GM12891 (cell line): ENCODE results near the gene ETNK2.

ENCODE experiments used
- POLR2A ChIP-seq: IDR thresholded peaks from 2 replicates; pipeline ENCODE4 v1.6.1; 2011; ENCODE audit warnings: low read depth, low read length, control low read depth
- TAF1 ChIP-seq: IDR thresholded peaks from 2 replicates; pipeline ENCODE4 v1.6.1; 2011; ENCODE audit warnings: low read depth, low read length, control low read depth

DNA sequence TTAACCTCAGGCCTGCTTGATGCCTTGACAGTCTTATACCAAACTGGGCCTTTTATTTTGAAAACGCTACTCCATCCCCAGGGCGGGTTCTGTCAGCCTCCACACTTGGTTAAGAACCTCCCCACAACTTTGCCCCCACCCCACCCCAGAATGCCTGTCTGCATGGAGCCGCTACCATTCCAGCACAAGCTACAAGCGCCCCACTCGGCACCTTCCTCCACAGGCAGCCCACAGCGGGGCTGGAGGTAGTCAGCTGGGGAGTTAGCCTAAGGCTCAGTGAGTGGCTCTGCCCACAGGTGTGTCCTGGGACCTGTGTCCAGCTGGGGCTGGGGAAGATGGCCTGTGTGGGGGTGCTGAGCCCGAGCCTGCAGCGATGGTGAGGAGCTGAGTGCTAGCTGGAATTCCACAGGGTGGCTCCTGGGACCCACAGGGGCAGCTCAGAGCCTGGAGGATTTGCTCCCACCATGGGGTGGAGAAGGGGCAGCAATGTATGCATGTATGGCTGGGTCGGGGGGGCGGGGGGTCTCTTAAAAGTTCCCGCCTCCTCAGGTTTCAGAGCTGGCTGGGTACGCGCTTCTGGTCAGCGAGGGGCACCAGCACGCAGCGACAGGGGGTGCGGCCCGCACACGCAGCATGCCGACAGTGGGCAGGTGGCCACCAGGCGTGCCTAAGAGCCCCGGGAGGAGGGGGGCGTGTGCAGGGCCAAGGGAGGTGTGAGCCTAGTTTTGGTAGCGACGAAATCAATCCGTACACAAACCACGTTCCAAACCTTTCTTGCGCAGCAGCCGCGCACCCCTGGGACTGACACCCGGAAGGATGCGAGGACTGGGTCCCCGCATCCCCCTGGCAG is 917 bp downstream of the ETNK2 start:
- TF ChIP-seq TAF1 = no peak
- TF ChIP-seq POLR2A = no peak
